ENCODE measurements around the gene ITPA. TPM values are rescaled to one million over a fixed set of nuclear protein-coding genes. Genes with fewer than 3 reads are reported as not detected.

ITPA gene
- polyA plus RNA-seq, 1 experiment: 25.2 TPM

DNA sequence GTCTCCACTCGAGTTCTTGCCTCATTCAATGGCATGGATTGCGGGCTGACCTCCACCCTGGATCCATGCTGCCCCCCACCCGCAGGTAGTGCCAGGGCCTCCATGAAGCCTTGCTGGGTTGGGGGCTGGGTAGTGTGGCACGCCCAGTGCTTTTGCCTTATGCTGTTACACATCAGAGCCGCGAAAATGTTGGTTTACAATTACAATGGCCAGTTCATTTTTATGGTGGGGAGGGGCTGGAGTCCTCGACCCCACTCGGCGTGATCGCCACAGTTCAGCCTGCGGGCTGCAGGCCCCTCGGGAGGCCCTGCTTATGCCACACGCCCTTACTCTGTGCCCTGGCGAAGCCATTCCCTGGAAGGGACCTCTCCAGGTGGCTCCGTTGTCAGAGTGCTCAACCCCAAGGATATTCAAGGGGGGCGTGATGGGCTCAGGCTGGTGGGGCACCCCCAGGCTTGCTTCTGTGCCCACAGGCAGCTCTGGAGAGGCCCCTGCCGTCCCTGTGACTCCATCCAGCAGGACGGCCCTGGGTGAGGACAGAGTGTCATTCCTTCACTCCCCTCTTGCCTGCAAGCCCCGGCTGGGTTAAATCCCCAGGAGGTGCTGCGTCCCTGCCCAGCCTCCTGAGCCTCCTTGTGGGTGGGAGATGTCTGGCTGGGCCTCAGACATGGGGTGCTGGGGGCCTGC lies 14.8 kb downstream of the ITPA start:
- DNase-seq (ENCODE audit: low read depth, low spot score): no peak
- Histone ChIP-seq H3K27ac (ENCODE audit: low read depth, low read length) (no peak overlapping the region), H3K4me3 (ENCODE audit: low read depth, low read length) (no peak overlapping the region), H3K27me3 (ENCODE audit: control insufficient read depth, insufficient read depth, low read length) (no peaks in the 10 kb centered on the region), H3K9me3 (ENCODE audit: control insufficient read depth, insufficient read depth, low read length) (no peaks in the 10 kb centered on the region; the same call in 1 of the 2 replicates)
- TF ChIP-seq, protein P1, sequence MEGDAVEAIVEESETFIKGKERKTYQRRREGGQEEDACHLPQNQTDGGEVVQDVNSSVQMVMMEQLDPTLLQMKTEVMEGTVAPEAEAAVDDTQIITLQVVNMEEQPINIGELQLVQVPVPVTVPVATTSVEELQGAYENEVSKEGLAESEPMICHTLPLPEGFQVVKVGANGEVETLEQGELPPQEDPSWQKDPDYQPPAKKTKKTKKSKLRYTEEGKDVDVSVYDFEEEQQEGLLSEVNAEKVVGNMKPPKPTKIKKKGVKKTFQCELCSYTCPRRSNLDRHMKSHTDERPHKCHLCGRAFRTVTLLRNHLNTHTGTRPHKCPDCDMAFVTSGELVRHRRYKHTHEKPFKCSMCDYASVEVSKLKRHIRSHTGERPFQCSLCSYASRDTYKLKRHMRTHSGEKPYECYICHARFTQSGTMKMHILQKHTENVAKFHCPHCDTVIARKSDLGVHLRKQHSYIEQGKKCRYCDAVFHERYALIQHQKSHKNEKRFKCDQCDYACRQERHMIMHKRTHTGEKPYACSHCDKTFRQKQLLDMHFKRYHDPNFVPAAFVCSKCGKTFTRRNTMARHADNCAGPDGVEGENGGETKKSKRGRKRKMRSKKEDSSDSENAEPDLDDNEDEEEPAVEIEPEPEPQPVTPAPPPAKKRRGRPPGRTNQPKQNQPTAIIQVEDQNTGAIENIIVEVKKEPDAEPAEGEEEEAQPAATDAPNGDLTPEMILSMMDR (IDR thresholded peaks at IDR 0.05; ENCODE audit: low read depth, low read length): no peak
- POLR2A ChIA-PET: no interaction called here
- CTCF ChIA-PET: no interaction called here

DNA sequence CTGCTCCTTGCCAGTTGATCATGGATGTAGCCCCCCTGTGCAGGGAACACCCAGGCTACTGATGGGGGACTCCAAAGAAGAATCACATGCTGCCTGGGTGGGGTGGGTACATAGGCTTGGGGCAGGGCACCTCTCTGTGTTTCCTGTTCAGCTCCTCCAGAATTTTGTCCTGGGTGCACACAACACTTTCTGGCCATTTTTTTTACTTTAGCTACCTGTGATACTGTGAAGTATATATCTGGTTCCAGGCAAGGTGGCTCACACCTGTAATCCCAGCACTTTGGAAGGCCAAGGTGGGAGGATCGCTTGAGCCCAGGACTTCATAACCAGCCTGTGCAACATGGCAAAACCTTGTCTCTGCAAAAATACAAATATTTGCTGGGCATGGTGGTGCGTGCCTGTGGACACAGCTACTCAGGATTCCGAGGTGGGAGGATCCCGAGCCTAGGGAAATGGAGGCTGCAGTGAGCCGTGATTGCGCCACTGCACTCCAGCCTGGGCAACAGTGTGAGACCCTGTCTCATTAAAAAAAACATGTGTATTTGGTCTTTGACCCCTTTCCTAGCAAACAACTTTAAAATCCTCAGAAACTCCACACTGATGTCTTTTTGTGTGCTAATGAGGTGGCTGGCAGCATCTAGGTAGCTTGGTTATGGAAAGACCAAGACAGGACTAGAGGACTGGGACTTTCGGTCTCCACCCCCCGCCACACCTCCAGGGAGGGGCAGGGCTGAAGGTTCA lies 15.6 kb downstream of the ITPA start:
- DNase-seq (ENCODE audit: low read depth, low spot score): no peak
- POLR2A ChIA-PET: no interaction called here
- CTCF ChIA-PET: no interaction called here
- no peaks in the 10 kb centered on the region for H3K27me3 ChIP-seq (ENCODE audit: control insufficient read depth, insufficient read depth, low read length)
- H3K9me3 ChIP-seq (ENCODE audit: control insufficient read depth, insufficient read depth, low read length): no peaks in the 10 kb centered on the region; the same call in 1 of the 2 replicates
- H3K4me3 ChIP-seq (ENCODE audit: low read depth, low read length): no peak overlapping the region
- no peak overlapping the region for H3K27ac ChIP-seq (ENCODE audit: low read depth, low read length)
- TF ChIP-seq, protein P1 (IDR thresholded peaks at IDR 0.05; ENCODE audit: low read depth, low read length): no peak

DNA sequence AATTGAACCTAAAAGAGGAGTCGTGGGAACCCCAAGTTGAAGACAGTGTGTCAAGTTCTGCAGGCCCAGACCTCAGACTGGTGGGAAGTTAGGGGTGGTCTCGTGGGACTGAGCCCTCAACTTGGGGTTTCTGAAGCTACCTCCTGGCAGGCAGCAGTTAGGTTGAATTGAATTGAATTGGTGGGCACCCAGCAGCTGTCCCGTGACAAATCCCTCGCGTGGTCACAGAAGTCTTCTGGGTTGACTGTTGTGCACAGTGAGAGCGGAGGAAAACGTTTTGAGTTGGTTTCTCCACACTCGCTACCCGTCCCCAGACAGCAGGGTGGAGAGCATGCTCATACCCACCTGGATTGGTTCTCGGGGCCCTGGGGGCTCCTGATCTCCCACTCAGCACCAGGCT lies 16.8 kb downstream of the ITPA start:
- DNase-seq (ENCODE audit: low read depth, low spot score): no peak

DNA sequence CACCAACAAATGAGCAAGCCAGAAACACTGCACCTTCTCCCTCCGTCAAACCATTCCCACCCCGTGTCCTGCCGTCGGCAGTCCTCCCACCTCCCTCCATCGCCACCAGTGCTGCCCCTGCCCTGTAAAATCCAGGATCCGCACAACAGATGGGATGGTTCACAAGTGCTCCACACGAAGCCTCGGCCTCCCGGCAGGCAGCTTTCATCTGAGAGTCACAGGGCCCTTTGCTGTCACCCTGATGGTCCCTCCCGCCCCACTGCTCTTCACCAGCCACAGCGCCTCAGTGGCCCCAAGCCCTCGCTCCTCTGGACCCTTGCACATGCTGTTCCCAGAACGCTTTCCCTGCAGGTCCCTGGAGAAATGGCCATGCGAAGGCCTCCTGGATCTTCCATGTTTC lies 17.6 kb downstream of the ITPA start:
- no peaks in the 10 kb centered on the region for H3K27me3 ChIP-seq (ENCODE audit: control insufficient read depth, insufficient read depth, low read length)
- H3K4me3 ChIP-seq (ENCODE audit: low read depth, low read length): no peak overlapping the region
- H3K9me3 ChIP-seq (ENCODE audit: control insufficient read depth, insufficient read depth, low read length): no peaks in the 10 kb centered on the region; the same call in 1 of the 2 replicates
- H3K27ac ChIP-seq (ENCODE audit: low read depth, low read length): no peak overlapping the region
- TF ChIP-seq, protein P1 (IDR thresholded peaks at IDR 0.05; ENCODE audit: low read depth, low read length): no peak
- CTCF ChIA-PET: interaction anchor here (1.3 kb wide), 1 partner anchor 8 kb away, joined by 9 read pairs; no protein-coding TSS in a partner anchor
- DNase-seq (ENCODE audit: low read depth, low spot score): no peak
- POLR2A ChIA-PET: no interaction called here

More for the DNA sequence above, 16.8 kb downstream of the ITPA start:
- Histone ChIP-seq H3K27ac (ENCODE audit: low read depth, low read length) (no peak overlapping the region), H3K4me3 (ENCODE audit: low read depth, low read length) (no peak overlapping the region), H3K9me3 (ENCODE audit: control insufficient read depth, insufficient read depth, low read length) (no peaks in the 10 kb centered on the region; the same call in 1 of the 2 replicates), H3K27me3 (ENCODE audit: control insufficient read depth, insufficient read depth, low read length) (no peaks in the 10 kb centered on the region)
- POLR2A ChIA-PET: no interaction called here
- TF ChIP-seq, protein P1 (IDR thresholded peaks at IDR 0.05; ENCODE audit: low read depth, low read length): no peak
- CTCF ChIA-PET: no interaction called here

DNA sequence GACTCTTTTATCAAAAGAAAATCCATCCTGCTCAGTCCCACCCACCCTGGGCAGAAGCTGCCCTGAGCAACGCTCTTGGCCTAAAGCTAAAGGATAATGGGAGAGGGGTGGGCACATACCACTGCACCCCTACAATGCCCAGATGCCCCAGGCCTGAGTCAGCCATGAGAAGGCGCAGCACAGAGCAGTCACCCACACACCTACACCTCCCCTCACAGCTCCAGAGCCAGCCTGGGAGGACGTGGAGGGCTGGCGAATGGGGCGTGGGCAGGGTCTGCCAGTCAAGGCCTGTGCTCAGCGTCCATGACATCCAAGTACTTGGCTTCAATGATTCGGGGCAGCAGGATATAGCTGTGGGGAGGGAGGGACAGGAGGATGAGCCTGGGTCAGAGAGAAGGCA lies 18.2 kb downstream of the ITPA start:
- Histone ChIP-seq H3K27ac (ENCODE audit: low read depth, low read length) (no peak overlapping the region), H3K4me3 (ENCODE audit: low read depth, low read length) (no peak overlapping the region), H3K27me3 (ENCODE audit: control insufficient read depth, insufficient read depth, low read length) (no peaks in the 10 kb centered on the region), H3K9me3 (ENCODE audit: control insufficient read depth, insufficient read depth, low read length) (no peaks in the 10 kb centered on the region; the same call in 1 of the 2 replicates)
- TF ChIP-seq, protein P1 (IDR thresholded peaks at IDR 0.05; ENCODE audit: low read depth, low read length): no peak
- ChIA-PET POLR2A (no interaction called here), CTCF (interaction anchor here (1.3 kb wide), 1 partner anchor 9 kb away, joined by 9 read pairs; no protein-coding TSS in a partner anchor)
- DNase-seq (ENCODE audit: low read depth, low spot score): no peak

All from AG04450 (cell line).